GM19351 (cell line): ENCODE measurements around the gene RNF151.
"Not testable (repeated sequence)": the region's sequence is repeated elsewhere in the genome, so short reads cannot be mapped to it uniquely, and the experiment has no call there.

Experiments used
- ATAC-seq: cut with Tn5 transposase; IDR thresholded peaks from one replicate; pipeline ENCODE4 v1.9.1; 2021; ENCODE audit warnings: mild to moderate bottlenecking, moderate library complexity; ENCODE audit not compliant: unreplicated experiment

Gene RNF151

DNA sequence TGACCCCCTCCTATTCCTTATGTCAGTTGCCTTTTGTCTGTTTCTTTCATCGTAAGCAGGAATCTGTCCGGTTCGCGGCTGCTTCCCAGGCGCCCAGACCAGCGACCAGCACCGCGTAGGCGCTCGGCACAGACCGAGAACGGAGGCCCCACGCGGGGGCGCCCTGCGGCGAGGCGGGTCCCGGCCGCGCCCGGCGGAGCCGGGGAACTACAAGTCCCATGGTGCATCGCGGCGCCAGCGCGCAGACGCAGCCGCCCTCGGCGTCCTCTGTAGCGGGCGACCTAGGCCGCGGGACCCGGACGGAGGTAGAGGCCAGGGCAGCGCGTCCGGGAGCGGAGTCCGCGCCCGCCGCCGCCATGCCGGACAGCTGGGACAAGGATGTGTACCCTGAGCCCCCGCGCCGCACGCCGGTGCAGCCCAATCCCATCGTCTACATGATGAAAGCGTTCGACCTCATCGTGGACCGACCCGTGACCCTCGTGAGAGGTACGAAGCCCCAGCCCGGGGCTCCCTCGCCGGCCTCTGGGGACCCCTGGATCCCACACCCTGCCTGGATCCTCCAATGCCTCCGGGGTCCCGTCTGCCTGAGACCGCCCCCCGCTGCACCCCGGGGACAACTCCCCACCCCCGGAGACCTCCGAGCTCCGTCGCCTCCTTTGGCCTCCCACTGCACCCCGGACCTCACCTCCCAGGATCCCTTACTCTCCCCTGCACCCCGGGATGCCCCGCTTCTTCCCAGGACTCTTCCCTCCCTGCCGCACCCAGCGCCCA lies 7.2 kb upstream of the RNF151 start, which contains the start of gene NDUFB10:
Gene NDUFB10, plus strand, starts transcription at position 270 of the 771 bp plus-strand sequence. Its CDS starts 87 bp downstream, at position 357.
- peak; percentile 74 for ATAC-seq

DNA sequence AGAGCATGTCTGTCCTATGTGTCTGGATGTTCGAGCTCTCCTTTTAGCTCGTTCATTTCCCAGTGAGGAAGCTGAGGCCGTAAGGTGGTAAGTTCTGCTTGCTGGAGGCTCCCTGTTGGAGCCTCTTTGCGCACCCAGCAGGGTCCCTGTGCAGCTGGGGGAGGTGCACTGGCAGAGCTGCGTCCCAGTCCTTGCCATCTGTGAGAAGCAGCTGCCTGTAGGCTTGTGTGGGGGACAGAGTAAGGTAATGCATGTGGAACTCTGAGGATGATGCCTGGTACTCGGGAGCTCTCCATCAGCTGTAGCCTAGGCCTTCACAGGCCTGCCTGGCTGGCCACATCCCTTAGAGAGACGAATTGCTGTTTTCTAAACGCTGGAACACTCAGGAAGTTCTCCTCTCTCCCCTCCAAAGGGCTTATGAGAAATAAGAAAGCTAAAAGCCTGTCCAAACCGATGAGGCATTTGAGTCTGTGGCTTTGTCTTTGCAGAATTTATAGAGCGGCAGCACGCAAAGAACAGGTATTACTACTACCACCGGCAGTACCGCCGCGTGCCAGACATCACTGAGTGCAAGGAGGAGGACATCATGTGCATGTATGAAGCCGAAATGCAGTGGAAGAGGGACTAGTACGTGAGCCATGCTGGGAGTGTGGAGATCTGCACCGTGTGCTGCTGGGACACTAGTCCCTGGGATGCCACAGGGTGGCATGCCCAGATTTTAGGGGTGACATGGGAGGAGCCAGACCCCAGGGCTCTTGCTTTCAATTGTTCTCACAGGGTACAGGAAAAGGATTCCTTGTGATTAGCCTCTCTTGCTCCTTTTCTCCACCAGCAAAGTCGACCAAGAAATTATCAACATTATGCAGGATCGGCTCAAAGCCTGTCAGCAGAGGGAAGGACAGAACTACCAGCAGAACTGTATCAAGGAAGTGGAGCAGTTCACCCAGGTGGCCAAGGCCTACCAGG lies 5.7 kb upstream of the RNF151 start:
- ATAC-seq = no peak

DNA sequence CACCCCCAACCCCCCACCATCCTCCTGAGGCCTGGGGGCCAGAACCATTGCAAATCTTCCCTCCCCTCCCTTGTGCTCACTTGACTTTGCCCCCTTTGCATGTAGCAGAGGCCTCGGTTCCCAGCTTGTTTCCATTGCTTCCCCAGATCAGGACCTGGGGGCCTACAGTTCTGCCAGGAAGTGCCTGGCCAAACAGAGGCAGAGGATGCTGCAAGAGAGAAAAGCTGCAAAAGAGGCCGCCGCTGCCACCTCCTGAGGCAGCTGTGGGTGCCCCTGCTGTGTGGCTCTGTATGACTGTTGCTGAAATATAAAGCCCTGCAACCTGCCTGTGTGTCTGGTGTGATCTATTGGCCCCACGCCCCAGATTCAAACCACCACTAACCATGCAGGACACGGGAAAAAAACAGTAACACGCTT lies 5.0 kb upstream of the RNF151 start:
- ATAC-seq = no peak

DNA sequence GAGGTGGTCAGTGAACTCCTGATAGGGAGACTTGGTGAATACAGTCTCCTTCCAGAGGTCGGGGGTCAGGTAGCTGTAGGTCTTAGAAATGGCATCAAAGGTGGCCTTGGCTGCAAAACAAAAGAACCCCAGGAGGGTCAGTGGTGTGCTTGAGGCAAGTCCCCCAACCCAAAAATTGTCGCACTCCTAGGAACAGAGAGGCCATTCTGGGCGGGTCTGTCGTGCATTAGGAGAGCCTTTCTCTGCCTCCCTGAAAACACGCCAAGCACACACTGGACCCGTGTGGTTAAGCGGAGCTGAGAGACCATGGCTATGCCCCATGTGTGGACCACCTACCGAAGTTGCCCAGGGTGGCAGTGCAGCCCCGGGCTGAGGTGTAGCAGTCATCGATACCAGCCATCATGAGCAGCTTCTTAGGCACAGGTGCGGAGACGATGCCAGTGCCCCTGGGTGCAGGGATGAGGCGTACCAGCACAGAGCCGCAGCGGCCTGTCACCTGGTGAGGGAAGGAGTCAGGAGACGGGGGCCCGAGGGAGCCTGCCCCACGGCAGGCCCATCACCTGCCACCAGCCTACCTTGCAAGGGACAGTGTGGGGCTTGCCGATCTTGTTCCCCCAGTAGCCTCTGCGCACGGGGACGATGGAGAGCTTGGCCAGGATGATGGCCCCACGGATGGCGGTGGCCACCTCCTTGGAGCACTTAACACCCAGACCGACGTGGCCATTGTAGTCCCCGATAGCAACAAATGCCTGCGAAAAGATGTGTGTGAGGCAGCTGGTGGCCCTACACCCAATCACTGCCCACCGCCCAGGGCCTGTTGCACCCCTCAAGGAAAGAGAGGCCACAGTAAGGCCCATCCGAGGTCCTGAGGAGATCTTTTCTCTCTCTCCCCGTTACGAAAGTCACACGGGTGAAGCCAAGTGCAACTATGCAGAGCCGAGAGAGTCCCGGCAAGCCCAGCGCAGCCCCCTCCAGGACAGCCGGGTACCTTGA lies 4.2 kb upstream of the RNF151 start:
- not testable (repeated sequence) for ATAC-seq

DNA sequence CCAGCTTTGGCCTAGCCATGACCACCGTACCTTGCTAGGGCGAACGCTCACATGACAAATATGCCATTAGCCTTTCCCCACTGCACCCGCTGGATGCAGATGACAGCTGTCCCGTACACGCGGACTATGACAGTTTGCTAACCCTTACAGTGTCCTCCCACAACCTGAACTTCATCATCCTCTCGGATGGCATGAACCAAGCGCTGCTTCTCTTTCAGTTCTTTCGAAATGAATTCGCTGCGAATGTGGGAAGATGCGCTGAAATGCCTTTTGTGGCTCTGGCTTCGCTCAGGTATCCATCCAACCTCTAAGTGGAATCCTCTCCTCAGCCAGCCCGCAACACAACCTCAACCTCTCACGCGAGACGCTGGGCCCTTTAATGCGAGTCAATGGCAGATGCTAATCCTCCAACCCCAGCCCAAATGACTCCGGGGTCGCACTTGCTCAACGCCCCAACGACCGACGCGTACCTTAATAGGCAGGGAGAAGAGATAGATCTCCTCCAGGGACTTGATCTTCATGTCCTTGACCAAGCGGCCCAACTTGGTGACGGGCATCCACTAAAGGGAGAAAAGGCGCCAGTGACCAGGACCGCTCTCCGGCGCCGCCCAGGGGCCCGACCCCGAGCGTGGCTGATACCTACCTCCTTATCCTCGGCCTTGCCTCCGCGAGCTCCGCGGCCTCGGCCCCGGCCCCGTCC lies 2.7 kb upstream of the RNF151 start:
- ATAC-seq = no peak

DNA sequence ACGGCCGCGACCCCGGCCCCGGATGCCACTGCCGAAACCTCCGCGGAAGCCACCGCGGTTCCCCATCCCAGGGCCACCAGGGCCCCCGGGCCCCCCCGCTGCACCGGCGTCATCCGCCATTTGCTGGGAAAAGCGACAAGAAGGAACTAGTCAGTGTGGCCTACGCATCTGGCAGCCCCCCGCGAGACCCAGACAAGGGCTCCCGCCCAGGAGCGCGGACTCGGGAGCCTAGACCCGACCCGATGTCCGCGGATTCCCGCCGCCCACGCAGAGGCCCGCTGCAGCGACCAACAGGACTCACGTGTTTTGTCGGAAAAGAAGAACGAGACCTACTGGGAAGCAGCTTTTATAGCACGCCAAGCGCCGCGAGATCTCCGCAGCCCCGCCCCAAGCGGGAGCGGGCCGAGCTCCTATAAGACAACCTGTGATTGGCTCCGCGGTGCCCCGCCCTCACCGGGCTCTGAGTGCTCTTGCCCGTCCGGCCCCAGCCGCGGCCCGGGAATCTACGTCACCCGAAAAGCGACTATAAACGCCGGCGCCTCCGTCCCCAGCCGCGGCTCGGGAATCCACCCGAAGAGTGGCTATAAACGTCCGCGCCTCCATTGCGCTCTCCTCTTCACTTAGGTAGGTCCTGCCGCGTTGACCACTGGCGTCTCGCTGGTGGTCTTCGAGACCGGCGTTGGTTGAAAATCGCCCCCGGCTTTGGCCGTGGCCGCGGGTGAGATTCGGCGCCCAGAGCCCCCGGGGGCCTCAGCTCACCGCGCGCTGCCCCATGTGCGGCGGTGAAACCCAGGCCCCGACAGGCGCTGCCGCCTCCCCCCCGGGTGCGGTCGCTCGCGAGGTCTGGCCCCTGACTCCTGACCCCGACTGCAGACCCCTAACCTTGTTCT lies 1.9 kb upstream of the RNF151 start, which contains the start of gene RPS2:
Gene RPS2, minus strand, starts transcription at position 321 of the 890 bp plus-strand sequence. Its CDS starts 201 bp downstream, at position 120.
- ATAC-seq = peak; percentile 81

DNA sequence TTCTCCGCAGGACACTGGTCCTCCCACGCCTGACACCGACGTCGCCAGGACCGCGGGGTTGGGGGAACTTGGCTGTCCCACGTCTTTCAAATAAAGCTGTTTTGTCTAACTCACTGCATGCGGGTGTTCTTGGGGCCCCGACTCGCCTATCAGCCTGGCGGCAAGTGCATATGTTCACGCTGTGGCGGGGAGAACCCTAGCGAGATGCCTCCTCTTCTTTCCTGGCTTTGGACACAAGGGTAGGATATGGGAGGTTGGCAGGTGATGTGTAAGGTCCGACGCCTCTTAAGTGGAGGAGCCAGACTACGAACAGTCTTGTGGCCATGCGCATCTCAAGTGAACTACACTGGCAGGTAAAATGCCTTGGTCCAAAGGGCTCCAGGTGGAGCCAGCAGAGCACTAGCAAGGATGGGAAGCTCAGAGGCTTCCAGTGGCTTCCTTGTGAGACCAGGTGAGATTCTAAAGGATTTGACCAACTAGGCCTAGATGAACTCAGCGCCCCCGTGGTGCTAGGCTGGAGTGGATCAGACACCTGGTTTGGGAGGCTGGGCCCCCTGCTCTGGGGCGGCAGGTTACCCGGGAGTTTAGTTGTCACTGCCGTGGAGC lies 1.2 kb upstream of the RNF151 start:
- ATAC-seq = no peak

DNA sequence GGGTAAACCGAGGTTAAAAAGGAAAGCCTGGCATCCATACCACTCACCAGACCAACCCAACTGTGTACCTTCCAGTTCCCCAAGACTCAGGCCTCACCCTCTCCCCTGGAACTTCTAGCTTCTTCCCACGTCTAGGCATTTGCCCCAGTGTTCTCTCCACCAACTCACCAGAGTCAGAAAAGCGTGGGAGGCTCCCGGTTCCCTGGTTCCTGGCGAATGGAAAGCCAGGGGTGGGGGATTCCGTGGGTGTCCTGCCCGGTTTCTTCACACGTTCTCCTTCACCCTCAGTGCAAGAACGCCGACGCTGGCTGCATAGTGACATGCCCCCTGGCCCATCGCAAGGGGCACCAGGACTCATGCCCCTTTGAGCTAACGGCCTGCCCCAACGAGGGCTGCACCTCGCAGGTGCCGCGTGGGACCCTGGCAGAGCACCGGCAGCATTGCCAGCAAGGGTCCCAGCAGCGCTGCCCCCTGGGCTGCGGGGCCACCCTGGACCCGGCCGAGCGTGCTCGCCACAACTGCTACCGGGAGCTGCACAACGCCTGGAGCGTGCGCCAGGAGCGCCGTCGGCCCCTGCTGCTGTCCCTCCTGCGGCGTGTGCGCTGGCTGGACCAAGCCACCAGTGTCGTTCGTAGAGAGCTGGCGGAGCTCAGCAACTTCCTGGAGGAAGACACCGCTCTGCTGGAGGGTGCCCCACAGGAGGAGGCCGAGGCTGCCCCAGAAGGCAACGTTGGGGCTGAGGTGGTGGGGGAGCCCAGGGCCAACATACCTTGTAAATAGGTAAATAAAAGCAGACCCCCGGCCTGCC lies 1.7 kb downstream of the RNF151 start:
- no peak for ATAC-seq

DNA sequence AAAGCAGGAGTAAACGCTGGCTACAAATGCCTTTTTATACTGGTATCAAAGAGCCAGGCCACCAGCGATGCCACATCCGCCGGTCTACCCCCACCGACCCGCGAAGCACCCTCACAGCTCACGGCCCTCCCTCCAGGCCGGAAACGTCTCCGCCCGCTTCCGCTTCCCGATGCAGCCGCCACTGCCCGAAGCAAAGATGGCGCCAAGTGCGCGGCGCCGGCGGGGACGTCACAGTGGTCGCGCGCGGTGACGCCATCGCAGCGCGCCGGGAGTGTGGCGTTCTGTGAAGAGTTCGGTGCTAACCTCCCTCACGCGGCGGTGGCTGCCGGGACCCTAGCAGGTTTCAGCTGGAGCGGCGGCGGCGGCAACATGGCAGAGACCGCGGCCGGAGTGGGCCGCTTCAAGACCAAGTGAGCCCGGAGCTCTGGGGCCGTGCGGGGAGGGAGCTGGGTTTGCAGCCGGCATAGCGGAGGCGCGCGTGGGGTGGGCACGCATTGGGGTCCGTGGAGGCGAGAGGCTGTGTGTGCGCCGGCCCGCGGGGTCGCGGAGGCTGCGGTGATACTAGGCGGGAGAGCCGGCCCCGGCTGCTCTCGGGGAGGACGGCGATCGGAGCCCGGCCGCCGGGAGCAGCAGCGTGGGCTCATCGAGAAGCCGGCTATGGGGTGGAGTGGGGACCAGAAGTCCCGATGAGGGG lies 5.3 kb downstream of the RNF151 start, which contains the start of gene TBL3:
Gene TBL3, plus strand, starts transcription at position 258 of the 694 bp plus-strand sequence. Its CDS starts 112 bp downstream, at position 370.
- peak; percentile 90 for ATAC-seq

DNA sequence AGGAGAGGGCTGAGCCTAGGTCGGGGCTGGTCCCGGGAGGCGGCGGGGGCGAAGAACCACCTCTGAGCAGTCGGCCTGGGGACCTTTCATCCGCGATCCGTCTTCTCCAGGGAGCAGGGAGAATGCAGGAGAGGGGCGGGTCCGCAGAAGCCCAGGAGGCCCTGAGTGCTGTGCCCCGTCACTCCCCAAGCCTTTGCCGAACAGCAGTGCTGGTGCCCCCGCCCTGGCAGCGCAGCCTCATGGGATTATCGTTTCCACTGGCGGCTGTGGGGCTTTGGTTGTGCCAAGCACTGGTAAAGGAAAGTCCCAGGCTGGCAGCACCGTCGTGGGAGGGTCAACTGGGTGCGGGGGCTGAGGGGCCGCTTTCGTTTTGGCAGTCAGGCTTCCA lies 5.8 kb downstream of the RNF151 start:
- ATAC-seq = no peak

DNA sequence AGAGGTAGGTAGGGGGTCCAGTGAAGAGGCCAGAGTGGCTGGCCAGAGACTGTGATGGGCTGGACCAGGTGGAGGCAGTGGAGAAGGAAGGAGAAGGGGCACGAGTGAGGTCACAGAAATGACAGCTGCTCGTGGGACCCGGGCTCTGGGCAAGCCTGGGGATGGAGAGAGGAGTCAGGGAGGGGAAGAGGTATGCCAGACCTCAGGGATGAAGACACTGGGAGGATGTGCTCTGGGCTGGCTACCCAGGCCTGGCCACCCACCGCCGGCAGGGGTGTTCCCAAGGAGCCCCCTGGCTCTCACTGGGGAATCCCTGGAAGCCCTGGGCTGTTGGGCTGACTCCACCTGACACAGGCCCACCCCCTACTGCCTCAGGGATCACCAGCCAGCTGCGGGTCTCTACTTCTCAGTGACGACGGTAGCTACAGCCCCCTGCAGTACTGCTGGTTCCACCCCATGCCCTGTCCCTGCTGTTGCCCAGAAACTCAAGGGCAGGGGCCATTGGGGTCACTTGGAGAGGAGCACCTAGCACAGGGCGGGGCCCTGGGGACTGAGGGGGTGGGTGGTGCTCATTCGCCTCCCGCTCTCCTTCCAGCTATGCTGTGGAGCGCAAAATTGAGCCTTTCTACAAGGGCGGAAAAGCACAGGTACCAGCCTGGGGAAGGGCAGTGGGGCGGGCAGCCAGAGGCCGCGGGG lies 7.0 kb downstream of the RNF151 start:
- no peak for ATAC-seq

DNA sequence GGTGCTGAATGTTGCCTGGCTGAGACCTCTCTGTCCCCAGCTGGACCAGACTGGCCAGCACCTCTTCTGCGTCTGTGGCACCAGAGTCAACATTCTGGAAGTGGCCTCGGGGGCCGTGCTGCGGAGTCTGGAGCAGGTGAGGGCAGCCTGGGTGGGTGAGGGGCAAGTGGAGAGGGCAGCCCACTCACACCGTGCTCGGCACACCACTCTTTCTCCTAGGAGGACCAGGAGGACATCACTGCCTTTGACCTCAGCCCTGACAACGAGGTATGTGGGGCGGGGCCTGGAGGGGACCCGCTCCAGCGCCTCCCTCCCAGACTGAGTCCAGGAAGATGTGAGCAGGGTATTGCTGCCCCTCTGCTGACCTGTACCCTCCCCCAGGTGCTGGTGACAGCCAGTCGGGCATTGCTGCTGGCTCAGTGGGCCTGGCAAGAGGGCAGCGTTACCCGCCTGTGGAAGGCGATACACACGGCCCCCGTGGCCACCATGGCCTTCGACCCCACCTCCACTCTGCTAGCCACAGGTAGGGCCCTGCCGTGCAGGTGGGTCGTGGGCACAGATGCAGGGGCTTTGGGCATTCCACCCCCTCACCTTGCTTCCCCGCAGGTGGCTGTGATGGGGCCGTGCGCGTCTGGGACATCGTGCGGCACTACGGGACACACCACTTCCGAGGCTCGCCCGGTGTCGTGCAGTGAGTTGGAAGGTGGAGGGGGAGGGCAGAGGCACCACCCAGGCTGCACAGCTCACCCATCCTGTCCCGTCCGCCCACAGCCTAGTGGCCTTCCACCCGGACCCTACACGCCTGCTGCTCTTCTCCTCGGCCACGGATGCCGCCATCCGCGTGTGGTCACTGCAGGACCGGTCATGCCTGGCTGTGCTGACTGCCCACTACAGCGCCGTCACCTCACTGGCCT lies 7.8 kb downstream of the RNF151 start:
- no peak for ATAC-seq

DNA sequence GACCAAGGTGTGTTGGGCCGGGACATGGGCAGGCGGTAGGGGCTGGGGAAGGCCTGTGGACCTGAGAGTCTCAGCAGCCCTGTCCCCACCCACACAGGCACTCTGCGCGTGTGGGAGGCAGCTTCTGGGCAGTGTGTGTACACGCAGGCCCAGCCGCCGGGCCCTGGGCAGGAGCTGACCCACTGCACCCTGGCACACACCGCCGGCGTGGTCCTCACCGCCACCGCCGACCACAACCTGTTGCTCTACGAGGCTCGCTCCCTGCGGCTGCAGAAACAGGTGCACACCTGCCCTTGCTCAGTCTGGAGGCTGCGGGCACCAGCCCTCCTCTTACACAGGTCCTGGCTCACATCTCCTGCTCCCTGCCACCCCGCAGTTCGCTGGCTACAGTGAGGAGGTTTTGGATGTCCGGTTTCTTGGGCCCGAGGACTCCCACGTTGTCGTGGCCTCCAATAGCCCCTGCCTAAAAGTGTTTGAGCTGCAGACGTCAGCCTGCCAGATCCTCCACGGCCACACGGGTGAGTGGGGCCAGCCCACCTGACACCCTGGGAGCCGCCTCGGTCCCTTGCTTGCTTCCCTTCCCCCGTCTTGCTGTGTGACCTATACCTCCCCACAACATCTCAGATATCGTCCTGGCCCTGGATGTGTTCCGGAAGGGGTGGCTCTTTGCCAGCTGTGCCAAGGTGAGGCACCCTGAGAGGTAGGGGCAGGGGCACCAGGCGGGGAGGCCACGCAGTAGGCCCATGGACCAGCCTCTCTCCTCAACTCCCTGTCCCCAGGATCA lies 9.0 kb downstream of the RNF151 start:
- ATAC-seq = no peak

DNA sequence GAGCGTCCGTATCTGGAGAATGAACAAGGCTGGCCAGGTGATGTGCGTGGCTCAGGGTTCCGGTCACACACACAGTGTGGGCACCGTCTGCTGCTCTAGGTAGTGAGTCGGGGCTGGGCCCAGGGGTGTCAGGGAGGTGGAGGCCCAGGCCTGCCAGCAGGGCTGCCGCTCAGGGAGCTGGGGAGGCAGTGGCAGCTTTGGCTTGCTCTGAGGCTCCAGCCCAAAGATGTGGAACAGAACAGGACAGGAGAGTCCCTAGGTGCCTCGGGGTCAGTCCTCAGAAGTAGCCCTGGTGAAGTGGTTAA lies 9.5 kb downstream of the RNF151 start:
- no peak for ATAC-seq
